H1 (cell line): ENCODE data around the gene ZBTB44. TPM values are rescaled to one million over a fixed set of nuclear protein-coding genes. Genes with fewer than 3 reads are reported as not detected.
A peak's percentile ranks its signal among the peaks of the same experiment; 100 is the strongest.

Experiments
- CTCF ChIA-PET: fragments of 300-600 bp; sonication (Branson Sonifier 250); formaldehyde crosslinking; loops from one replicate; lab custom pipeline; 2021; ENCODE audit not compliant: partially characterized antibody; lab: Charles Lee
- POLR2A ChIA-PET: fragments of 300-600 bp; sonication (Branson Sonifier 250); formaldehyde crosslinking; loops from one replicate; lab custom pipeline; 2021; ENCODE audit warnings: inconsistent platforms; ENCODE audit not compliant: partially characterized antibody; lab: Charles Lee
- DNase-seq, 2 experiments: peaks; one replicate each; pipeline versions ENCODE4 v3.0.0 to v3.0.0-alpha.2; 2010 to 2022; ENCODE audit warnings: low spot score in 2 of 2, low read depth in 1 of 2, mixed read lengths in 1 of 2
- FAIRE-seq: peaks from 2 replicates; lab custom pipeline; 2011; peaks lifted over from hg19 to GRCh38; lab: Jason Lieb, UNC
- H2AFZ ChIP-seq: 2 replicates; pipeline ENCODE4 v1.8.1; 2012; ENCODE audit warnings: low read length, inconsistent platforms
- H2AK5ac ChIP-seq: 2 replicates; pipeline ENCODE4 v1.6.1; 2013; ENCODE audit warnings: low read depth, low read length
- H2BK120ac ChIP-seq: replicated peaks from 2 replicates; pipeline ENCODE3; 2013; ENCODE audit warnings: low read depth, low read length, inconsistent platforms
- H2BK12ac ChIP-seq: 2 replicates; pipeline ENCODE4 v1.6.1; 2013; ENCODE audit warnings: low read depth, low read length
- H2BK15ac ChIP-seq: 2 replicates; pipeline ENCODE4 v1.6.1; 2013; ENCODE audit warnings: low read length
- H2BK20ac ChIP-seq: 2 replicates; pipeline ENCODE4 v1.6.1; 2013; ENCODE audit warnings: low read length
- H2BK5ac ChIP-seq: 2 replicates; pipeline ENCODE4 v1.6.1; 2013; ENCODE audit warnings: low read depth, low read length
- H3K14ac ChIP-seq: 2 replicates; pipeline ENCODE4 v1.6.1; 2013; ENCODE audit warnings: inconsistent platforms; ENCODE audit not compliant: insufficient read length
- H3K18ac ChIP-seq: 2 replicates; pipeline ENCODE4 v1.6.1; 2013; ENCODE audit warnings: low read length; ENCODE audit errors: extremely low read depth
- H3K23ac ChIP-seq: 2 replicates; pipeline ENCODE4 v1.6.1; 2013; ENCODE audit warnings: inconsistent platforms; ENCODE audit not compliant: insufficient read length
- H3K23me2 ChIP-seq: 2 replicates; pipeline ENCODE4 v1.6.1; 2013; ENCODE audit warnings: low read depth, low read length
- H3K27ac ChIP-seq: 2 replicates; pipeline ENCODE4 v1.6.1; 2011; ENCODE audit warnings: low read depth, low read length, inconsistent platforms
- H3K27me3 ChIP-seq, 4 experiments: replicated peaks in 1 of 4; 1 replicate in 1 of 4; 2 replicates in 3 of 4; pipeline versions ENCODE4 v1.6.1 to v1.8.1; 2011 to 2013; ENCODE audit warnings: low read length in 3 of 4, mild to moderate bottlenecking in 3 of 4, inconsistent platforms in 2 of 4, mixed read lengths in 2 of 4, moderate library complexity in 1 of 4; ENCODE audit not compliant: control insufficient read depth in 3 of 4, insufficient read depth in 3 of 4; ENCODE audit errors: extremely low read depth in 1 of 4
- H3K36me3 ChIP-seq, 4 experiments: 2 replicates each; pipeline versions ENCODE4 v1.6.1 to v1.8.1; 2011 to 2013; ENCODE audit warnings: mild to moderate bottlenecking in 4 of 4, low read length in 3 of 4, moderate library complexity in 2 of 4, control low read depth in 1 of 4, inconsistent platforms in 1 of 4; ENCODE audit not compliant: insufficient read depth in 4 of 4, control insufficient read depth in 2 of 4
- H3K4ac ChIP-seq: replicated peaks from 2 replicates; pipeline ENCODE3; 2013; ENCODE audit warnings: low read length, low read depth, mixed read lengths, inconsistent platforms; ENCODE audit not compliant: insufficient read length
- H3K4me1 ChIP-seq, 4 experiments: replicated peaks in 1 of 4; 1 replicate in 1 of 4; 2 replicates in 3 of 4; pipeline versions ENCODE4 v1.6.1 to v1.8.1; 2011 to 2013; ENCODE audit warnings: low read length in 3 of 4, inconsistent platforms in 2 of 4, mixed read lengths in 1 of 4; ENCODE audit not compliant: insufficient read depth in 4 of 4, control insufficient read depth in 3 of 4
- H3K4me2 ChIP-seq, 2 experiments: 2 replicates each; pipeline versions ENCODE4 v1.6.1 to v1.8.1; 2011 to 2013; ENCODE audit warnings: low read depth in 2 of 2, low read length in 2 of 2, control low read depth in 1 of 2, inconsistent platforms in 1 of 2, mild to moderate bottlenecking in 1 of 2; ENCODE audit not compliant: insufficient read depth in 1 of 2
- H3K4me3 ChIP-seq, 4 experiments: fragments of 200-600, 300-600 bp in 1 of 4; sonication (generic), shearing (Covaris generic), sonication (Bioruptor Twin) in 1 of 4; 2 replicates each; pipeline versions ENCODE4 v1.5.1 to v1.8.1; 2011 to 2016; ENCODE audit warnings: low read length in 4 of 4, low read depth in 3 of 4, control low read depth in 2 of 4, inconsistent platforms in 2 of 4, mild to moderate bottlenecking in 2 of 4, mixed read lengths in 1 of 4, moderate library complexity in 1 of 4; ENCODE audit not compliant: insufficient read depth in 2 of 4; ENCODE audit errors: extremely low read depth in 1 of 4
- H3K56ac ChIP-seq: replicated peaks from 2 replicates; pipeline ENCODE3; 2013; ENCODE audit warnings: low read depth, mild to moderate bottlenecking, mixed read lengths, low read length, inconsistent platforms; ENCODE audit not compliant: insufficient read length
- H3K79me1 ChIP-seq: 2 replicates; pipeline ENCODE4 v1.6.1; 2013; ENCODE audit warnings: low read depth, low read length, control low read depth
- H3K79me2 ChIP-seq, 2 experiments: 2 replicates each; pipeline versions ENCODE4 v1.6.1 to v1.8.1; 2012 to 2013; ENCODE audit warnings: low read length in 2 of 2, mild to moderate bottlenecking in 2 of 2, inconsistent platforms in 1 of 2; ENCODE audit not compliant: insufficient read depth in 2 of 2, control insufficient read depth in 1 of 2
- H3K9ac ChIP-seq, 4 experiments: replicated peaks in 1 of 4; 1 replicate in 1 of 4; 2 replicates in 3 of 4; pipeline versions ENCODE4 v1.6.1 to v1.8.1; 2011 to 2013; ENCODE audit warnings: low read depth in 3 of 4, low read length in 3 of 4, control low read depth in 2 of 4, mild to moderate bottlenecking in 2 of 4, moderate library complexity in 2 of 4, inconsistent platforms in 1 of 4; ENCODE audit errors: extremely low read depth in 1 of 4
- H3K9me3 ChIP-seq, 2 experiments: 2 replicates each; pipeline versions ENCODE4 v1.6.1 to v1.8.1; 2012 to 2013; ENCODE audit warnings: mild to moderate bottlenecking in 2 of 2, moderate library complexity in 2 of 2, control low read depth in 1 of 2, inconsistent platforms in 1 of 2, low read depth in 1 of 2, low read length in 1 of 2, mixed read lengths in 1 of 2; ENCODE audit not compliant: insufficient read depth in 2 of 2
- H4K20me1 ChIP-seq, 2 experiments: replicated peaks in 1 of 2; 2 replicates each; pipeline versions ENCODE3 to v1.8.1; 2011 to 2013; ENCODE audit warnings: inconsistent platforms in 2 of 2, low read length in 2 of 2, mild to moderate bottlenecking in 1 of 2; ENCODE audit not compliant: insufficient read depth in 2 of 2, control insufficient read depth in 1 of 2
- H4K5ac ChIP-seq: 2 replicates; pipeline ENCODE4 v1.6.1; 2013; ENCODE audit warnings: low read length, low read depth, mixed read lengths, inconsistent platforms; ENCODE audit not compliant: insufficient read length
- H4K8ac ChIP-seq: 2 replicates; pipeline ENCODE4 v1.8.0; 2013; ENCODE audit warnings: mild to moderate bottlenecking, moderate library complexity, low read length, inconsistent platforms; ENCODE audit not compliant: insufficient read depth; ENCODE audit errors: extremely low read depth
- H4K91ac ChIP-seq: replicated peaks from 2 replicates; pipeline ENCODE3; 2013; ENCODE audit warnings: low read length, mixed read lengths, inconsistent platforms; ENCODE audit not compliant: insufficient read length
- BRCA1 ChIP-seq: IDR thresholded peaks from 2 replicates; pipeline ENCODE4 v1.6.1; 2012; ENCODE audit warnings: low read depth, low read length, improper control_type of control experiment
- CREB1 ChIP-seq: IDR thresholded peaks from 2 replicates; pipeline ENCODE4 v1.6.1; 2012; ENCODE audit warnings: inconsistent platforms
- KDM1A ChIP-seq: fragments of 200-600, 300-600 bp; sonication (generic); IDR thresholded peaks from 2 replicates; pipeline ENCODE4 v1.7.1; 2016; ENCODE audit warnings: mild to moderate bottlenecking, low read length, borderline replicate concordance
- MAFK ChIP-seq: IDR thresholded peaks from 2 replicates; pipeline ENCODE4 v1.6.1; 2012; ENCODE audit warnings: low read depth, mild to moderate bottlenecking, improper control_type of control experiment, low read length
- NANOG ChIP-seq: IDR thresholded peaks from 2 replicates; pipeline ENCODE4 v1.6.1; 2011; ENCODE audit warnings: low read length, low read depth, mild to moderate bottlenecking, inconsistent platforms; ENCODE audit not compliant: insufficient read depth, poor library complexity, severe bottlenecking
- SAP30 ChIP-seq: fragments of 300-600 bp; sonication (generic); IDR thresholded peaks from 2 replicates; pipeline ENCODE4 v1.7.1; 2012; ENCODE audit warnings: low read length, moderate library complexity, mild to moderate bottlenecking, inconsistent platforms; ENCODE audit not compliant: insufficient read depth, insufficient replicate concordance
- SP1 ChIP-seq: IDR thresholded peaks from 2 replicates; pipeline ENCODE4 v1.6.1; 2011; ENCODE audit warnings: low read depth, low read length
- SUZ12 ChIP-seq: fragments of 200-600 bp; sonication (generic); IDR thresholded peaks from 2 replicates; pipeline ENCODE4 v1.6.1; 2012; ENCODE audit warnings: mild to moderate bottlenecking, inconsistent platforms, low read length, moderate library complexity, mixed read lengths
- TAF7 ChIP-seq: optimal IDR thresholded peaks from 2 replicates; pipeline ENCODE3; 2011; ENCODE audit warnings: low read depth, mild to moderate bottlenecking, inconsistent platforms, low read length, moderate library complexity, borderline replicate concordance
- polyA plus RNA-seq, 7 experiments: library from polyadenylated mRNA; depleted of rRNA in 3 of 7; stranded (reverse) in 5 of 7; unstranded in 2 of 7; fragments of >200 nt in 5 of 7; fragments of 200-250 nt in 2 of 7; gene quantifications; 1 replicate in 5 of 7; 2 replicates in 1 of 7; 4 replicates in 1 of 7; pipeline versions ENCODE4 v1.2.1 to v1.2.3, GENCODE V29; 2011 to 2013; ENCODE audit warnings: missing spikeins in 2 of 7, mixed read lengths in 2 of 7
- total RNA-seq: library from RNA; stranded (reverse); fragmentation: NEBNext Ultra II Directional; extraction: Animal tissue kit (Norgen Biotek cat#: 25700); gene quantifications from 2 replicates; pipeline ENCODE4 v1.2.1, GENCODE V29; 2021
- TF ChIP-seq, protein P1 (sequence below): IDR thresholded peaks from 2 replicates; pipeline ENCODE4 v1.6.1; 2012; ENCODE audit warnings: low read length, inconsistent platforms
- TF ChIP-seq, protein P2 (sequence below): IDR thresholded peaks from 2 replicates; pipeline ENCODE4 v1.6.1; 2012; ENCODE audit warnings: inconsistent platforms
- TF ChIP-seq, protein P3 (sequence below): IDR thresholded peaks from 2 replicates; pipeline ENCODE4 v1.6.1; 2012; ENCODE audit warnings: inconsistent platforms

The ZBTB44 gene
- total and polyA plus RNA-seq, 2 of the 8 experiments (the other 6 are each of a cell fraction or from before 2014, with no cell fraction given): 37.2 to 158 TPM

DNA sequence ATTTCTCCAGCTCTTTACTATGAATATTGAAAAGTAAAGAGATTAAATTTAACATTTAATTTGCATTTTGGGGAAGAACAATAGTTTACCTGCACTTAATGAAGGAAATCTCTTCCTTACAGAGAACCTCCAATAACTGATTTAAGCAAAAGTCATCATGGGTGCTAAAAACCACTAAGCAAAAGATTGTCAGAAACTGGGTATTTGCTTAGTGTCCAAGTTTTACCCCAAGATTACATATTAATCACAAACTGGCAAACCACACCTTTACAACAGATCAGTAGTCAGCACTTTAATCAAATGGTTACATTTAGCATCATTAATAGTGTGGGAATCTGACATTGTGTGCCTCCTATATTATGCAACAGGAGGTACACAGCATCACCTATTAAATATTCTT, 2.7 kb downstream of the ZBTB44 start:
- Histone ChIP-seq H2BK20ac (no peak overlapping the region), H4K5ac (no peak overlapping the region), H3K56ac (no peak overlapping the region), H3K4me2 (peak overlapping the region; percentile 66 to 98; a peak in 3 of 4 replicates), H3K4me1 (peaks cover 6 to 21% (median 12%) of the 10 kb centered on the region in 4 experiments), H2AK5ac (no peak overlapping the region), H3K9me3 (peaks cover 6 to 17% of the 10 kb centered on the region in 2 experiments), H3K27me3 (no peaks in the 10 kb centered on the region), H3K36me3 (peaks cover 0 to 22% (median 11%) of the 10 kb centered on the region in 4 experiments; a peak in 5 of 8 replicates), H3K23ac (no peak overlapping the region), H3K14ac (no peak overlapping the region), H3K18ac (no peak overlapping the region), H4K8ac (no peak overlapping the region), H3K9ac (0 out of 7 replicates have a peak overlapping the region, but pooled peaks of 1 of the 4 experiments have one; percentile 10), H3K4me3 (peak overlapping the region in 1 of 4 experiments; percentile 79; a peak in 2 of 8 replicates), H3K27ac (no peak overlapping the region), H3K79me1 (no peaks in the 10 kb centered on the region), H2BK5ac (no peak overlapping the region), H2BK15ac (no peak overlapping the region), H4K20me1 (peaks cover 0 to 4% of the 10 kb centered on the region in 2 experiments), H3K4ac (no peak overlapping the region), H2BK12ac (no peak overlapping the region), H2BK120ac (no peak overlapping the region), H3K79me2 (peaks cover 30 to 70% of the 10 kb centered on the region in 2 experiments), H2AFZ (no peak overlapping the region), H4K91ac (no peak overlapping the region), H3K23me2 (peaks cover 7% of the 10 kb centered on the region)
- POLR2A ChIA-PET: interaction anchor here (0.5 to 0.7 kb wide), 3 partner anchors 40 to 525 kb away, joined by 3 to 5 read pairs (median 4); no protein-coding TSS in a partner anchor
- no peak for DNase-seq
- FAIRE-seq: no peak
- CTCF ChIA-PET: no interaction called here
- TF ChIP-seq BRCA1 (no peak), TAF7 (no peak), SP1 (no peak), SUZ12 (no peak), SAP30 (no peak), KDM1A (no peak), NANOG (no peak), MAFK (no peak), CREB1 (no peak)
- TF ChIP-seq, protein P1, sequence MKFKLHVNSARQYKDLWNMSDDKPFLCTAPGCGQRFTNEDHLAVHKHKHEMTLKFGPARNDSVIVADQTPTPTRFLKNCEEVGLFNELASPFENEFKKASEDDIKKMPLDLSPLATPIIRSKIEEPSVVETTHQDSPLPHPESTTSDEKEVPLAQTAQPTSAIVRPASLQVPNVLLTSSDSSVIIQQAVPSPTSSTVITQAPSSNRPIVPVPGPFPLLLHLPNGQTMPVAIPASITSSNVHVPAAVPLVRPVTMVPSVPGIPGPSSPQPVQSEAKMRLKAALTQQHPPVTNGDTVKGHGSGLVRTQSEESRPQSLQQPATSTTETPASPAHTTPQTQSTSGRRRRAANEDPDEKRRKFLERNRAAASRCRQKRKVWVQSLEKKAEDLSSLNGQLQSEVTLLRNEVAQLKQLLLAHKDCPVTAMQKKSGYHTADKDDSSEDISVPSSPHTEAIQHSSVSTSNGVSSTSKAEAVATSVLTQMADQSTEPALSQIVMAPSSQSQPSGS: no peak
- TF ChIP-seq, protein P2, sequence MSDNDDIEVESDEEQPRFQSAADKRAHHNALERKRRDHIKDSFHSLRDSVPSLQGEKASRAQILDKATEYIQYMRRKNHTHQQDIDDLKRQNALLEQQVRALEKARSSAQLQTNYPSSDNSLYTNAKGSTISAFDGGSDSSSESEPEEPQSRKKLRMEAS: no peak
- TF ChIP-seq, protein P3, sequence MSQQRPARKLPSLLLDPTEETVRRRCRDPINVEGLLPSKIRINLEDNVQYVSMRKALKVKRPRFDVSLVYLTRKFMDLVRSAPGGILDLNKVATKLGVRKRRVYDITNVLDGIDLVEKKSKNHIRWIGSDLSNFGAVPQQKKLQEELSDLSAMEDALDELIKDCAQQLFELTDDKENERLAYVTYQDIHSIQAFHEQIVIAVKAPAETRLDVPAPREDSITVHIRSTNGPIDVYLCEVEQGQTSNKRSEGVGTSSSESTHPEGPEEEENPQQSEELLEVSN: no peak
